HEK293 (cell line): ENCODE measurements around the gene STK11.

Experiments used
- GLI4 ChIP-seq: fragments of 450-650 bp; formaldehyde crosslinking; IDR thresholded peaks from 2 replicates; pipeline ENCODE4 v1.5.1; 2016; ENCODE audit warnings: missing biosample characterization, missing genetic modification characterization
- KLF1 ChIP-seq: fragments of 450-650 bp; formaldehyde crosslinking; IDR thresholded peaks from 2 replicates; pipeline ENCODE4 v1.5.1; 2016; ENCODE audit warnings: missing biosample characterization, missing genetic modification characterization
- KLF17 ChIP-seq: fragments of 450-650 bp; formaldehyde crosslinking; IDR thresholded peaks from 2 replicates; pipeline ENCODE4 v1.5.1; 2016; ENCODE audit warnings: missing biosample characterization, missing genetic modification characterization
- KLF9 ChIP-seq: fragments of 450-650 bp; formaldehyde crosslinking; IDR thresholded peaks from 2 replicates; pipeline ENCODE4 v1.5.1; 2016; ENCODE audit warnings: missing biosample characterization, missing genetic modification characterization, low read depth
- OSR2 ChIP-seq: fragments of 450-650 bp; formaldehyde crosslinking; IDR thresholded peaks from 2 replicates; pipeline ENCODE4 v1.5.1; 2016; ENCODE audit warnings: missing biosample characterization, missing genetic modification characterization
- SALL2 ChIP-seq: fragments of 450-650 bp; formaldehyde crosslinking; IDR thresholded peaks from 2 replicates; pipeline ENCODE4 v1.5.0; 2017; ENCODE audit warnings: missing biosample characterization, mild to moderate bottlenecking, missing genetic modification characterization, borderline replicate concordance
- SP3 ChIP-seq: fragments of 450-650 bp; formaldehyde crosslinking; IDR thresholded peaks from 2 replicates; pipeline ENCODE4 v1.5.1; 2016; ENCODE audit warnings: missing biosample characterization, missing genetic modification characterization
- TCF7L2 ChIP-seq: IDR thresholded peaks from 2 replicates; pipeline ENCODE4 v1.6.1; 2011; ENCODE audit warnings: low read depth, mild to moderate bottlenecking, inconsistent platforms, low read length, moderate library complexity, borderline replicate concordance
- YY1 ChIP-seq: fragments of 450-650 bp; formaldehyde crosslinking; IDR thresholded peaks from 2 replicates; pipeline ENCODE4 v1.5.1; 2018; ENCODE audit warnings: missing biosample characterization, missing genetic modification characterization
- ZBTB11 ChIP-seq: fragments of 450-650 bp; formaldehyde crosslinking; conservative IDR thresholded peaks from 2 replicates; pipeline ENCODE4 v1.5.1; 2016; ENCODE audit warnings: low read depth, missing biosample characterization, missing genetic modification characterization
- ZNF138 ChIP-seq: fragments of 450-650 bp; formaldehyde crosslinking; IDR thresholded peaks from 2 replicates; pipeline ENCODE4 v1.5.1; 2016; ENCODE audit warnings: missing biosample characterization, missing genetic modification characterization, borderline replicate concordance
- ZNF175 ChIP-seq: fragments of 450-650 bp; formaldehyde crosslinking; IDR thresholded peaks from 2 replicates; pipeline ENCODE4 v1.5.1; 2016; ENCODE audit warnings: missing biosample characterization, missing genetic modification characterization
- ZNF19 ChIP-seq: fragments of 450-650 bp; formaldehyde crosslinking; IDR thresholded peaks from 2 replicates; pipeline ENCODE4; 2016; ENCODE audit warnings: missing biosample characterization, missing genetic modification characterization, low read depth
- ZNF274 ChIP-seq, 2 experiments: fragments of 200-500 bp in 1 of 2; fragments of 450-650 bp in 1 of 2; sonication (Bioruptor generic) in 1 of 2; formaldehyde crosslinking in 1 of 2; IDR thresholded peaks; 2 replicates each; pipeline versions ENCODE4 v1.5.1 to v1.6.1; 2014 to 2016; ENCODE audit warnings: borderline replicate concordance in 1 of 2, inconsistent platforms in 1 of 2, low read length in 1 of 2, missing biosample characterization in 1 of 2, missing genetic modification characterization in 1 of 2
- ZNF280D ChIP-seq: fragments of 450-650 bp; formaldehyde crosslinking; IDR thresholded peaks from 2 replicates; pipeline ENCODE4 v1.5.1; 2016; ENCODE audit warnings: missing biosample characterization, missing genetic modification characterization
- ZNF362 ChIP-seq: fragments of 450-650 bp; formaldehyde crosslinking; IDR thresholded peaks from 2 replicates; pipeline ENCODE4 v1.5.1; 2016; ENCODE audit warnings: missing biosample characterization, missing genetic modification characterization
- ZNF488 ChIP-seq: fragments of 450-650 bp; formaldehyde crosslinking; IDR thresholded peaks from 2 replicates; pipeline ENCODE4 v1.5.1; 2016; ENCODE audit warnings: missing biosample characterization, missing genetic modification characterization
- ZNF510 ChIP-seq: fragments of 450-650 bp; formaldehyde crosslinking; IDR thresholded peaks from 2 replicates; pipeline ENCODE4 v1.5.1; 2018; ENCODE audit warnings: mild to moderate bottlenecking, missing genetic modification characterization, missing biosample characterization; ENCODE audit not compliant: insufficient replicate concordance
- ZNF521 ChIP-seq: fragments of 450-650 bp; formaldehyde crosslinking; IDR thresholded peaks from 2 replicates; pipeline ENCODE4 v1.5.1; 2017; ENCODE audit warnings: missing biosample characterization, mild to moderate bottlenecking, missing genetic modification characterization
- ZNF529 ChIP-seq: fragments of 450-650 bp; formaldehyde crosslinking; IDR thresholded peaks from 2 replicates; pipeline ENCODE4 v1.5.1; 2017; ENCODE audit warnings: missing genetic modification characterization, missing biosample characterization; ENCODE audit not compliant: insufficient replicate concordance
- ZNF549 ChIP-seq: fragments of 450-650 bp; IDR thresholded peaks from 2 replicates; pipeline ENCODE4 v1.5.1; 2018; ENCODE audit warnings: missing biosample characterization, missing genetic modification characterization, mild to moderate bottlenecking, inconsistent platforms, moderate library complexity
- ZNF701 ChIP-seq: fragments of 450-650 bp; formaldehyde crosslinking; IDR thresholded peaks from 2 replicates; pipeline ENCODE4 v1.5.1; 2016; ENCODE audit warnings: missing biosample characterization, missing genetic modification characterization
- ZNF707 ChIP-seq: fragments of 450-650 bp; formaldehyde crosslinking; IDR thresholded peaks from 2 replicates; pipeline ENCODE4 v1.5.1; 2016; ENCODE audit warnings: missing biosample characterization, missing genetic modification characterization
- ZNF768 ChIP-seq: fragments of 450-650 bp; formaldehyde crosslinking; IDR thresholded peaks from 2 replicates; pipeline ENCODE4 v1.5.1; 2018; ENCODE audit warnings: missing biosample characterization, mild to moderate bottlenecking, missing genetic modification characterization
- ZSCAN23 ChIP-seq: fragments of 450-650 bp; formaldehyde crosslinking; IDR thresholded peaks from 2 replicates; pipeline ENCODE4 v1.5.1; 2016; ENCODE audit warnings: missing biosample characterization, missing genetic modification characterization
- ZSCAN30 ChIP-seq: fragments of 450-650 bp; IDR thresholded peaks from 2 replicates; pipeline ENCODE4 v1.5.1; 2018; ENCODE audit warnings: missing biosample characterization, mild to moderate bottlenecking, missing genetic modification characterization, moderate library complexity
- TF ChIP-seq, protein P1 (sequence below): fragments of 450-650 bp; formaldehyde crosslinking; IDR thresholded peaks from 2 replicates; pipeline ENCODE4 v1.5.1; 2016; ENCODE audit warnings: missing biosample characterization, missing genetic modification characterization

STK11 gene

DNA sequence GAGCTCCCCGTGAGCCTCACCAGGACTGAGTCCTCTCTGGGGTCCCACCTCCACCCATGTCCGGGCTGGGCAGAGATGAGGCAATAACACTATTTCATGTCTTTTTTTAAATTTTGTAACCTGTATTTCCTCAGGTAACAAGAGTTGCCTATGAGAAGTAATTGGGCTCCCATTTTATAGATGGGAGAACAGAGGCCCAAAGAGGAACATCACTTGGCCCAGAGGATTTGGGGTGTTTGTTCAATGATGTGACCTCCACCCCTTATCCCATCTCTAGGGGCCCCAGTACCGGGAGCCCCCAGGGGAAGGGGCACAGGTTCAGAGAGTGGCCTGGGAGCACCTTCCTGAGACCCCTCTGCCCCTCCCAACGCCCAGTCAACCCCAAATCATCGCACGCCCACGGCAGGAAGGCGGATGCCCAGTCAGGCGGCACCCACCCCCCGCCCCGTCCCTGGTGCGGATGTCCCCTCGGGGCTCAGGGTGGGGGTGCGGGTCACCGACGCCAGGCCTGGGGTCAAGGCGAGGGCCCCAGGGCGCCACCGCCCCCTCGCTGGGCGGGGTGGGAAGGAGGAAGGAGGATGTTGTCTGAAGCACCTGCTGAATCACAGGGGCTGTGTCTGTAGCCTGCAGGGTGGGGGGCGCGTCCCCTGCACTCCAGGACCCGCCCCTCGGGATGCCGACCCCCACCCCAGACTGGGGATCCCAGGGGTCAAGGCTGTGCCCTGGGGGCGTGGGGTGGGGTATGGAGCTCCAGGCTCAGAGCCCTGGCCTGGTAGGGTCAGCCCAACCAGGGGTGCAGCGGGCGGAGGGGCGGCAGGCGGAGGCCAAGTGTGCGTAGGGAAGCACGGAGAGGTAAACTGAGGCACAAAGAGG, 54.5 kb downstream of the STK11 start (continued):
- TF ChIP-seq YY1: no peak
- no peak for TF ChIP-seq ZNF510 (tag by site-specific recombination)
- peak; percentile 34; the same call in 1 of the 2 replicates for TF ChIP-seq ZBTB11 (tag by site-specific recombination)
- TF ChIP-seq ZNF768 (tag by site-specific recombination): no peak
- TF ChIP-seq KLF1: peak; percentile 99
- TF ChIP-seq SP3 (tag by site-specific recombination): no peak
- no peak for TF ChIP-seq ZNF274 (IDR thresholded peaks at IDR 0.05; ENCODE audit: low read length)
- TF ChIP-seq ZNF274 (tag by site-specific recombination; IDR thresholded peaks at IDR 0.05; ENCODE audit: borderline replicate concordance): no peak
- TF ChIP-seq SALL2 (tag by site-specific recombination): no peak
- TF ChIP-seq KLF17 (tag by site-specific recombination): no peak; the same call in 1 of the 2 replicates
- TF ChIP-seq, protein P1, sequence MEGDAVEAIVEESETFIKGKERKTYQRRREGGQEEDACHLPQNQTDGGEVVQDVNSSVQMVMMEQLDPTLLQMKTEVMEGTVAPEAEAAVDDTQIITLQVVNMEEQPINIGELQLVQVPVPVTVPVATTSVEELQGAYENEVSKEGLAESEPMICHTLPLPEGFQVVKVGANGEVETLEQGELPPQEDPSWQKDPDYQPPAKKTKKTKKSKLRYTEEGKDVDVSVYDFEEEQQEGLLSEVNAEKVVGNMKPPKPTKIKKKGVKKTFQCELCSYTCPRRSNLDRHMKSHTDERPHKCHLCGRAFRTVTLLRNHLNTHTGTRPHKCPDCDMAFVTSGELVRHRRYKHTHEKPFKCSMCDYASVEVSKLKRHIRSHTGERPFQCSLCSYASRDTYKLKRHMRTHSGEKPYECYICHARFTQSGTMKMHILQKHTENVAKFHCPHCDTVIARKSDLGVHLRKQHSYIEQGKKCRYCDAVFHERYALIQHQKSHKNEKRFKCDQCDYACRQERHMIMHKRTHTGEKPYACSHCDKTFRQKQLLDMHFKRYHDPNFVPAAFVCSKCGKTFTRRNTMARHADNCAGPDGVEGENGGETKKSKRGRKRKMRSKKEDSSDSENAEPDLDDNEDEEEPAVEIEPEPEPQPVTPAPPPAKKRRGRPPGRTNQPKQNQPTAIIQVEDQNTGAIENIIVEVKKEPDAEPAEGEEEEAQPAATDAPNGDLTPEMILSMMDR (tag by site-specific recombination): no peak
- no peak for TF ChIP-seq ZNF280D (tag by site-specific recombination)
- TF ChIP-seq ZNF529 (tag by site-specific recombination): no peak
- no peak for TF ChIP-seq ZNF549 (tag by site-specific recombination)
- TF ChIP-seq ZNF707 (tag by site-specific recombination): no peak
- TF ChIP-seq ZNF701 (tag by site-specific recombination): no peak
- no peak for TF ChIP-seq ZNF138
- no peak for TF ChIP-seq GLI4 (tag by site-specific recombination)
- TF ChIP-seq ZSCAN30 (tag by site-specific recombination): 0 out of 2 replicates have a peak, but pooled peaks have one; percentile 43
- no peak for TF ChIP-seq ZNF521 (tag by site-specific recombination)
- TF ChIP-seq TCF7L2: no peak
- TF ChIP-seq OSR2 (tag by site-specific recombination): no peak
- no peak for TF ChIP-seq KLF9 (tag by site-specific recombination)
- no peak for TF ChIP-seq ZNF175 (tag by site-specific recombination)
- TF ChIP-seq ZNF362 (tag by site-specific recombination): no peak
- TF ChIP-seq ZSCAN23 (tag by site-specific recombination): no peak
- no peak for TF ChIP-seq ZNF19 (tag by site-specific recombination)
- no peak for TF ChIP-seq ZNF488
